SU-DHL-6 (cell line): ENCODE results near the gene FAP.

ENCODE experiments used
- CTCF ChIP-seq: fragments of 200-600 bp; sonication (generic); IDR thresholded peaks from one replicate; pipeline ENCODE4 v1.5.1; 2017; ENCODE audit warnings: antibody characterized with exemption, mild to moderate bottlenecking, low read length, moderate library complexity; ENCODE audit not compliant: insufficient read depth, poor library complexity, severe bottlenecking
- EZH2phosphoT487 ChIP-seq: fragments of 200-600 bp; sonication (generic), shearing (Covaris generic); conservative IDR thresholded peaks from 2 replicates; pipeline ENCODE4 v1.6.1; 2018; ENCODE audit warnings: mild to moderate bottlenecking, antibody characterized with exemption, low read length, moderate library complexity, mixed read lengths

GRCh38 chr2:162149940-162150339, 93.3 kb downstream of the FAP start:
- TF ChIP-seq CTCF: no peak
- no peak for TF ChIP-seq EZH2phosphoT487
